Adrenal gland (tissue), 5 donors: Measurements from ENCODE around the gene L3MBTL2.

Source experiments
- CTCF ChIP-seq, 6 experiments: fragments of 450-650 bp in 4 of 6; fragments of 200-600 bp in 2 of 6; sonication (generic) in 1 of 6; IDR thresholded peaks; 1 replicate in 5 of 6; 2 replicates in 1 of 6; pipeline versions ENCODE4 v1.5.1 to v1.8.0; 2016 to 2021; ENCODE audit warnings: antibody characterized with exemption in 6 of 6, mild to moderate bottlenecking in 2 of 6, moderate library complexity in 1 of 6
- POLR2A ChIP-seq, 2 donors: fragments of 450-650 bp; IDR thresholded peaks; one replicate each; pipeline ENCODE4 v1.6.1; 2017; ENCODE audit warnings: antibody characterized with exemption in 2 of 2, mild to moderate bottlenecking in 2 of 2, moderate library complexity in 1 of 2
- donor health status: DM: no; HTN: no; CAD: no.

DNA sequence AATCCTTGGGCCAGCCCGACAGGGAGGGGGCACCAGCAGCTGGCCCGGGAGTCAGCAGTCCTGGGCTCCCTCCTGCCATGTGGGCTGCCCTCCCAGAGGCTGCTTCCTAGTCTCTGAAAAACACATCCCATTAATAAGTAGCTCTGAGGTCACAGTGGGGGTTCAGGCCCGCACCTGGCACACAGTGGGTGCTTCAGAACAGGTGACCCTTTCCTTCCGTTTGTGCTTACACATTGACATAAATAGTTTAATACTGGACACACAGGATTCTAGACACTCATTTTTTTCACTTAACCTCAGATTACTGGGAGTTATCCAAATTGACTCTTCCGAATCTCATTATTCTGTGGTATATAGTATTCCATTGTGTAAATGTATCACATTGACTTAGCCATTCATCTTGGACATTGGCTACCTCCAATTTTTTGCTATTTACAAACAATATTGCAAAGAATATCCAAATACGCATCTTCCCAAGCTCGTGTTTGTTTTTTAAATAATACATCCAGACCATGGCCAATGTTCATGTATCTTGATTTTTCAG lies 36.1 kb downstream of the L3MBTL2 start:
- TF ChIP-seq CTCF (IDR thresholded peaks at IDR 0.05): no peak
- TF ChIP-seq POLR2A (IDR thresholded peaks at IDR 0.05): no peak
